WERI-Rb-1 (cell line): Measurements from ENCODE around the gene DDX23.

ENCODE experiments used
- DNase-seq: peaks from one replicate; pipeline ENCODE4 v3.0.0-alpha.2; 2020
- H3K27ac ChIP-seq: fragments of 250-450 bp; sonication (Bioruptor Pico); 2 replicates; pipeline ENCODE4 v1.5.1; 2020; ENCODE audit warnings: mild to moderate bottlenecking, moderate library complexity
- H3K27me3 ChIP-seq: fragments of 250-450 bp; sonication (Bioruptor Pico); 2 replicates; pipeline ENCODE4 v1.5.1; 2021; ENCODE audit warnings: mild to moderate bottlenecking, low read depth, moderate library complexity; ENCODE audit not compliant: insufficient read depth, severe bottlenecking
- H3K36me3 ChIP-seq: fragments of 250-450 bp; sonication (Bioruptor Pico); 2 replicates; pipeline ENCODE4 v1.5.1; 2020; ENCODE audit warnings: mild to moderate bottlenecking, moderate library complexity
- H3K4me3 ChIP-seq: 2 replicates; pipeline ENCODE4 v1.5.1; 2011; ENCODE audit warnings: low read depth, mild to moderate bottlenecking, control low read depth, low read length
- H3K9me3 ChIP-seq: fragments of 250-450 bp; sonication (Bioruptor Pico); 2 replicates; pipeline ENCODE4 v1.5.1; 2021; ENCODE audit warnings: mild to moderate bottlenecking, moderate library complexity; ENCODE audit not compliant: severe bottlenecking
- CTCF ChIP-seq: IDR thresholded peaks from 2 replicates; pipeline ENCODE4 v1.5.1; 2011; ENCODE audit warnings: low read depth, mild to moderate bottlenecking, control low read depth, inconsistent platforms, low read length

DDX23 gene

DNA sequence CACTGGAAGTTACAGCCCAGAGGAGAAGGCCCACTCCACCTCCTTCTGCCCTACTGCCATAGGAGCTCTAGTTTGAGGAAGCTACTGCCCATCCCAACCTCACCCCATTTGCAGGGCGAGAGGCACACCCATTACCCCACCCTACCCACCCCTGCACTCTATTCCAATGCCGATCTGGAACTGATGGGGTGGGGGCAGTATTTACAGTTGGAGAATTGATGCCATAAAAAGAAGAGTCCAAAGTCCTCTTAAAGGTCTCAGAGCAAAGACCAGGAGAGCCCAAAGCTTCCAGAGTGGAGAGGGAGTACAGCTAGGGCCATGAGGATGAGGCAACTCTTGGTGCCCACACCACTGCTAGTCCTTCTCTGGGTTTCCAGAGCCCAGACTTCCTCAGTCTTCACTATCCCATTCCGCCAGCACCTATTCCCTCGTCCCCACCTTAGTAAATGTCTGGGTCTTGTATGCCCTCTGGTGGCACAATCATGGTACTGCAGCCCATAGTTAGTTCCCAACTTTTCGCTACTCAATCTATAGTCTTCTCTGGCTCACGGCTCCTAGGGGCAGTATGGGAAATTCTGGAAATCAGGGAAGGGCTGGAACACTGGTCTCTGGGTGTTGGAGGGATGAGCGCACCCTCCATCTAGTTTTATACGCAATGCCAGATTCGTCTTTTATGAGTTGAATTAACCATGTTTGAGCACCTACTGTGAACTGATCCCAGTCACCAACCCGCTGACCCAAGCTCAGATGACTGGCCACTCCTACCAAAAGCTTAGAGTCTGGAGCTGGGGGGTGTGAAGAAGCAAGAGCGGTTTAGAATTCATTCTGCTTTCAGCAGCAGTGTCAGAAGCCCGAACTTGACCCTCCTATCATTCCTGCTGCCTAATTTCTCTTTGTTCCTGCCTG, 56.2 kb downstream of the DDX23 start:
- Histone ChIP-seq H3K9me3 (no peaks in the 10 kb centered on the region), H3K4me3 (no peak overlapping the region), H3K27me3 (no peaks in the 10 kb centered on the region), H3K36me3 (no peaks in the 10 kb centered on the region), H3K27ac (no peak overlapping the region)
- TF ChIP-seq CTCF: peak; percentile 79
- DNase-seq: peak; percentile 67

DNA sequence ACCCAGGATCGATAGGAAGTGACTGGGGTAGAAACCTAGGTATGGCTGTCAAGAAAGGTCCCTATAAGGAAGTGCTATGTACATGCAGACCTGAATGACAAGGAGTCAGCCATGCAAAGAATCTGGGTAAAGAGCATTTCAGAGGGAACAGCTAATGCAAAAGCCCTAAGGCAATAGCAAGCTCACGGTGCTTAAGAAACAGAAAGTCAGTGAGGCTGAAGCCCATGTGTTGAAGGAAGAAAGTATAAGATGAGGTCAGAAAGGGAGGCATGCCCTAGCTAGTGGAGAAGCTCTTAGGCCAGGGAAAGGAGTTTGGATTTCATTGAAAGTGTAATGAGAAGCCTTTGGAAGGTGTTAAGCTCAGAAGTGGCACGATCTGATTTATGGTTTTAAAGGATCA, 57.1 kb downstream of the DDX23 start:
- no peak overlapping the region for H3K4me3 ChIP-seq
- H3K27me3 ChIP-seq: no peaks in the 10 kb centered on the region
- H3K36me3 ChIP-seq: no peaks in the 10 kb centered on the region
- H3K9me3 ChIP-seq: no peaks in the 10 kb centered on the region
- no peak for TF ChIP-seq CTCF
- no peak overlapping the region for H3K27ac ChIP-seq
- DNase-seq: no peak

GRCh38 chr12:48793696-48794095, 58.3 kb downstream of the DDX23 start:
- Histone ChIP-seq H3K27ac (no peak overlapping the region), H3K9me3 (no peaks in the 10 kb centered on the region), H3K36me3 (no peaks in the 10 kb centered on the region), H3K4me3 (no peak overlapping the region), H3K27me3 (no peaks in the 10 kb centered on the region)
- no peak for DNase-seq
- TF ChIP-seq CTCF: no peak

DNA sequence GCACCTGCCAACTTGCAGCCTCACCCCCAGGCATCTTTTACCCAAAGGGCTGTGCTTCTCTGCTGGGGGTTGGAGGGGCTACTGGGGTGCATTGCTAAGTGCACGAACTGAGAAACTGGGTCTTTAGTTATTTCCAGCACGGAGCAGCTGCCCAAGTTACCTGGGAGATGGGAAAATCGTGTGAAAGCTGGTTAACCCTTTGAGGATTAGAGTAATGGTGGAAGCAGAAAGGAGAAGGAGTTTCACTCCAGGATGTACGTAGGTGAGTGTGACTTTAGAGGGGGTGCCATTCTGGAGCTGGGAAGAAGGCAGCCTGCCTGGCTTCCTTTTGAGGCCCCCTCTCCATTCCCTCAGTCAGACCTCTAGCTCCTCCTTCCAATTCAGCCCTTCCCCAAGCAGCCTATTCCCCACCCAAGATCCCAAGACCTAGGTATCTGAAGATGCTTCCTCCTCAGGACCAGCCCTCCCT, 62.1 kb downstream of the DDX23 start:
- Histone ChIP-seq H3K27me3 (no peaks in the 10 kb centered on the region), H3K9me3 (no peaks in the 10 kb centered on the region), H3K36me3 (no peaks in the 10 kb centered on the region), H3K27ac (no peak overlapping the region), H3K4me3 (peak overlapping the region; percentile 73)
- no peak for DNase-seq
- TF ChIP-seq CTCF: no peak

DNA sequence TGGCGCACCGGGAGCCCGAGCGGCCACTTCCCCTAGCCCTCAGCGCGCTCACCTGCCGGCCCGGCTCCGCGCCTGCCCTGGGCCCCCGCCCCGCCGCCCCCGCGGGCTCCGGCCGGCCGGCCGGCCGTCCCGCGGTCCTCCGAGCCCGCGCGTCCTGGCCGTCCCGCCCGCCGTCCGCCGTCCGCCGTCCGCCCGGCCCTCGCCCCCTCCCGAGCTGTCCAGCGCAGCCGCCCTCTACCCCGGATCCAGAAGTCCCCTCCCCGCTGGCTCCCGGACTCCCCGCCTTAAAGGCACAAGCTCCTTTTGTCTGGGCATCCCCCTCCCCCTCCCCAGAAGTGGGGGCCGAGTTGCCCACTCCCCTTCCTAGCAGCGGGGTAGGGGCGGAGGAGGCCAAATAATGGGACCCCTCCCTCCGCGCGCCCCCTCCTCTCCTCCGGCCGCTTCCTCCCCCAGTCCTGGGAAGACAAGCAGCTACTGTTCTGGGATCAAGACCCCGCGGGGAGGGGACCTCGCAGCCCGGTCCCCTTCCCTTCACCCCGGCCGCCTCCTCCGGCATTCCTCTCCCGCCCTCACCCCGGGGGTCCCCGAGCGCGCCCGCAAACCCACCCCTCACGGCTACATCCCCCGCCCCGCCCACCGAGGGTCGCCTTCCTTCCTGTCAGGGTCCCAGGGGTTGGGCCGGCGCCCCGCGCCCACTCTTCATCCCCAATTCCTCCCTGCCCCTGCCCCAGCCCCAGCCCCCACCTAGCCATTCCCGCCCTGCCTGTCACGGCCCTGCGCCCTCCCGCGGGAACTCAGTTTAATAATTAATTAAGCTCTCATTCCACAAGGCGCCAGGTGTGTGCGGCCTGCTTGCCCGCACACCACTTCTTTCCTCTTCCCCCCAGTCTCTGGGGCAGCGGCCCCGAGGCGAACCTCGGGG, 62.8 kb downstream of the DDX23 start, which contains the start of gene ADCY6:
ADCY6 (minus strand) TSS at position 236 of the 922 bp plus-strand sequence. CDS start 5,655 bp downstream, outside the sequence.
- DNase-seq: peak; percentile 87
- no peaks in the 10 kb centered on the region for H3K9me3 ChIP-seq
- peak within 1 kb of the TSS; percentile 73 for H3K4me3 ChIP-seq
- H3K36me3 ChIP-seq: no peaks in the 10 kb centered on the region
- no peak for TF ChIP-seq CTCF
- H3K27ac ChIP-seq: peak within 1 kb of the TSS; percentile 87
- no peaks in the 10 kb centered on the region for H3K27me3 ChIP-seq
